Measurements from ENCODE around the gene KIF1B. TPM values are rescaled to one million over a fixed set of nuclear protein-coding genes. Genes with fewer than 3 reads are reported as not detected.
A peak's percentile ranks its signal among the peaks of the same experiment; 100 is the strongest.

The KIF1B gene
- total and polyA plus RNA-seq, 11 donors, result 25.0 to 137 (median 78.4) TPM

DNA sequence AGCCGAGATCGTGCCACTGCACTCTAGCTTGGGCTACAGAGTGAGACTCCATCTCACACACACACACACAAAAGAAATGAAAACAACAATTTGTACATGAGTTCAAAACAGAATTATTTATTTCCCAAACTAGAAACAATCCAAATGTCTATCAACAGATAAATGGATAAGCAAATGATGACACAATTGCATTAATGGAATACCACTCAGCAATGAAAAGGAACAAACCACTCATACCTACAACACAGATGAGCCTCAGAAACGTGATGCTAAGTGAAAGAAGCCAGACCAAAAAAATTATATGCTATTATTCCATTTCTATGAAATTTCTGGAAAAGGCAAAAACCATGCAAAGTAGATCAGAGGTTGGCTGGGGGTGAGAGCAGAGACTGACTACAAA is 186.5 kb downstream of the KIF1B start:
- Histone ChIP-seq H3K27me3 (no peaks in the 10 kb centered on the region), H3K9me3 (peaks cover 0 to 12% (median 3%) of the 10 kb centered on the region in 12 donors), H3K36me3 (peaks cover 0 to 5% (median 0%) of the 10 kb centered on the region in 9 donors), H3K4me3 (no peak overlapping the region), H3K4me1 (peaks cover 0 to 33% (median 15%) of the 10 kb centered on the region in 12 donors), H3K27ac (no peak overlapping the region)
- ATAC-seq, result no peak
- 90 to 97% (median 92%) methylated on average over 3 of the region's 3 CpGs for WGBS, 4 donors
- TF ChIP-seq POLR2A (IDR thresholded peaks at IDR 0.05), result no peak
- TF ChIP-seq, protein P1, sequence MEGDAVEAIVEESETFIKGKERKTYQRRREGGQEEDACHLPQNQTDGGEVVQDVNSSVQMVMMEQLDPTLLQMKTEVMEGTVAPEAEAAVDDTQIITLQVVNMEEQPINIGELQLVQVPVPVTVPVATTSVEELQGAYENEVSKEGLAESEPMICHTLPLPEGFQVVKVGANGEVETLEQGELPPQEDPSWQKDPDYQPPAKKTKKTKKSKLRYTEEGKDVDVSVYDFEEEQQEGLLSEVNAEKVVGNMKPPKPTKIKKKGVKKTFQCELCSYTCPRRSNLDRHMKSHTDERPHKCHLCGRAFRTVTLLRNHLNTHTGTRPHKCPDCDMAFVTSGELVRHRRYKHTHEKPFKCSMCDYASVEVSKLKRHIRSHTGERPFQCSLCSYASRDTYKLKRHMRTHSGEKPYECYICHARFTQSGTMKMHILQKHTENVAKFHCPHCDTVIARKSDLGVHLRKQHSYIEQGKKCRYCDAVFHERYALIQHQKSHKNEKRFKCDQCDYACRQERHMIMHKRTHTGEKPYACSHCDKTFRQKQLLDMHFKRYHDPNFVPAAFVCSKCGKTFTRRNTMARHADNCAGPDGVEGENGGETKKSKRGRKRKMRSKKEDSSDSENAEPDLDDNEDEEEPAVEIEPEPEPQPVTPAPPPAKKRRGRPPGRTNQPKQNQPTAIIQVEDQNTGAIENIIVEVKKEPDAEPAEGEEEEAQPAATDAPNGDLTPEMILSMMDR (IDR thresholded peaks at IDR 0.05), result no peak
- intact Hi-C loops (cut with DNase I), result no loop called here
- no peak for DNase-seq

DNA sequence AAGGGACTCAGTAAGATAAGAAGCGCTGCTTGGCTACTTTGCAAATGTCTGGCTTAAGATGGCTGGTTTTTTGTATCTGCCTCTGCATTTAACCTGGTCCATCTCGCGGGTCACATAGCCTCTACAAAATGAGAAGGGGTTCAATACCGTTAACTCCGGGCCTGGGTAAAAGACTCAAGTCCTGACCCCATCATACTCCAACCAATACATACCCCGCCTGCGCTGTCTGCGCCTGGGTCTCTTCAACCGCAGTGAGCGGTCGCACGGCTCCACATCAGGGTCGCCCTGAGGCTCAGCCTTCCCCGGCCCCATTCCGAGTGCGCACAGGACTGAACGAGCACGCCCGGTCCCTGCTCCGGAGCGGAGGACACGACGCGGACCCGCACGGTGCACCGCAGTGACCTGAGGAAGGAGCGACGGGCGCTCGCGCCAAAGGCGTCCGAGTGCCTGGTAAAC is 187.9 kb downstream of the KIF1B start:
- intact Hi-C loops (cut with DNase I), result no loop called here
- TF ChIP-seq, protein P1 (IDR thresholded peaks at IDR 0.05), result no peak
- TF ChIP-seq POLR2A (IDR thresholded peaks at IDR 0.05), result no peak
- peaks cover 0 to 37% (median 15%) of the 10 kb centered on the region in 12 donors for H3K4me1 ChIP-seq

DNA sequence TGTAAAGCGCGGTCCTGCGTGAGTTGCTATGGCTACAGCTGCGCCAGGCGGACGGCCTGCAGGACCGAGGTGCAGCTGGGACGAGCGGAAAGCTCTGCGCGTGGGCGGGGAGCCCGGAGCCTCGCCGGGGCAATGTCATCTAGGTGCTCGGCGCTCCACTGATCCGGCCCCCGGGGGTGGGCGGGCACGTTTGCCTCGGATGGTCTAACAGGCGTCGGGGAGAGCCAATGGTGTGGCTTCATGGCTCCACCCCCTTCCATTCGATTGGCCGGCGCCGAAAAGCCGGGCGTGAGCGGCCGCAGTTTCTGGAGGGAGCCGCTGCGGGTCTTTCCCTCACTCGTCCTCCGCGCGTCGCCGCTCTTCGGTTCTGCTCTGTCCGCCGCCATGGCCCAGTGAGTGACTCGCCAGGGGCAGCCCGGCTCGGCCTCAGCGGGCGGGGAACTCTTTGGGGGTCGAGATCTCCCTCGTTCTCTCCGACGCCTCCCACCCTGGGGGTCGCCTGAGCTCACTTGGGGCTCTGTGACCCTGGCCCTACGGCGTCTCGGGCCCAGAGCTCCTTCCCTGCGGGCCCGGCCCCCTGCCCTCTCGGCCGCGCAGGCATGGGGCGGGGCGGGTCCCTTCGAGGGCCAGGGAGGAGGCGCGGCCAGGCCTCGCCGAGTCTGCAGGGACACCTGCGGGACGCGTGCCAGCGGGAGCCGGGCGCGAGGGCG is 188.5 kb downstream of the KIF1B start, which contains the start of gene PGD:
TSS of gene PGD (plus strand) at position 331 of the 710 bp plus-strand sequence. CDS start at position 385, 54 bp downstream.
- peaks cover 0 to 25% (median 18%) of the 10 kb centered on the region in 9 donors for H3K36me3 ChIP-seq
- peaks cover 0 to 11% (median 2%) of the 10 kb centered on the region in 12 donors for H3K9me3 ChIP-seq
- peak within 1 kb of the TSS; percentile 80 to 98 (median 90) for H3K4me3 ChIP-seq
- peak within 1 kb of the TSS; percentile 59 to 97 (median 92) for H3K27ac ChIP-seq
- WGBS, 4 donors, result 0 to 1% (median 0%) methylated on average over 10 to 76 of the region's 76 CpGs
- peaks cover 0 to 43% (median 15%) of the 10 kb centered on the region in 12 donors for H3K4me1 ChIP-seq
- TF ChIP-seq, protein P1 (IDR thresholded peaks at IDR 0.05), result peak in 1 of 12 donors; percentile 31
- TF ChIP-seq POLR2A (IDR thresholded peaks at IDR 0.05), result peak in 1 of 2 donors; percentile 82
- H3K27me3 ChIP-seq, result no peaks in the 10 kb centered on the region
- intact Hi-C loops (cut with DNase I), result no loop called here
- peak; percentile 99 to 100 (median 99) for DNase-seq
- peak; percentile 99 to 100 (median 99) for ATAC-seq

More for the DNA sequence above, 187.9 kb downstream of the KIF1B start:
- WGBS, 4 donors, result 1 to 5% (median 1%) methylated on average over 8 to 34 of the region's 34 CpGs
- ATAC-seq (no peak), DNase-seq (no peak)
- Histone ChIP-seq H3K27me3 (no peaks in the 10 kb centered on the region), H3K4me3 (peak overlapping the region; percentile 80 to 98 (median 90)), H3K36me3 (peaks cover 0 to 19% (median 13%) of the 10 kb centered on the region in 9 donors), H3K9me3 (peaks cover 0 to 12% (median 3%) of the 10 kb centered on the region in 12 donors), H3K27ac (peak overlapping the region in 11 of 12 donors; percentile 71 to 97 (median 92))

DNA sequence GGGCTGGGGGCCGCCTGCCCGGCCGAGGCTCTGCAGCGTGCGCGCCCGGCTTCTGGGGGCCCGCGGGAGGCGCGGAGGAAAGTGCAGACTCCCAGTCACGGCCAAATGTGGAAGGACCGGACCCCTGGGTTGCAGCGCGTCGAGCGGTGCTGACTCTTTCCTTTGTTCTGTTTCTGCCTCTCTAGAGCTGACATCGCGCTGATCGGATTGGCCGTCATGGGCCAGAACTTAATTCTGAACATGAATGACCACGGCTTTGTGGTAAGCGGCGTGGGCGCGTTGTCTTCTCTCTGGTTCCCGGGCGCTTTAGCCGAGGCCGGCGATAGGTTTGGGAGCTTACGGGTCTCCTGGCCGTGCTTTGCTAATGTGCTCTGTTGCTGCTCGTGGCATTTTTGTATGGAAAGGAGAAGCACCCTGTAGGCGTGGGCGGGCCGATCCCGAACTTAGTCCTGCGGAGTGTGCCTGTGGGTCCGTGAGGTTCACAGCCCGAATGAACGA is 189.1 kb downstream of the KIF1B start:
- Histone ChIP-seq H3K4me1 (peaks cover 0 to 47% (median 15%) of the 10 kb centered on the region in 12 donors), H3K27ac (peak overlapping the region; percentile 59 to 97 (median 92)), H3K4me3 (peak overlapping the region; percentile 80 to 98 (median 90)), H3K9me3 (peaks cover 0 to 5% (median 0%) of the 10 kb centered on the region in 12 donors), H3K36me3 (peaks cover 0 to 31% (median 24%) of the 10 kb centered on the region in 9 donors), H3K27me3 (no peaks in the 10 kb centered on the region)
- TF ChIP-seq POLR2A (IDR thresholded peaks at IDR 0.05), result no peak
- TF ChIP-seq, protein P1 (IDR thresholded peaks at IDR 0.05), result no peak
- intact Hi-C loops (cut with DNase I), result no loop called here
- ATAC-seq (no peak), DNase-seq (peak; percentile 22 to 75 (median 36))
- 1 to 2% (median 2%) methylated on average over 32 to 42 of the region's 42 CpGs for WGBS, 4 donors
